SKM-1 treated with dmso at 0.1 percent for 144 hours (cell line): ENCODE data around the gene AGPAT2.
A peak's percentile ranks its signal among the peaks of the same experiment; 100 is the strongest.

Source experiments
- DNase-seq: peaks from one replicate; lab custom pipeline; 2025; ENCODE audit not compliant: unreplicated experiment; lab: John Stamatoyannopoulos, UW

Gene AGPAT2

GRCh38 chr9:136688274-136689107 lies 1.2 kb upstream of the AGPAT2 start:
- no peak for DNase-seq

DNA sequence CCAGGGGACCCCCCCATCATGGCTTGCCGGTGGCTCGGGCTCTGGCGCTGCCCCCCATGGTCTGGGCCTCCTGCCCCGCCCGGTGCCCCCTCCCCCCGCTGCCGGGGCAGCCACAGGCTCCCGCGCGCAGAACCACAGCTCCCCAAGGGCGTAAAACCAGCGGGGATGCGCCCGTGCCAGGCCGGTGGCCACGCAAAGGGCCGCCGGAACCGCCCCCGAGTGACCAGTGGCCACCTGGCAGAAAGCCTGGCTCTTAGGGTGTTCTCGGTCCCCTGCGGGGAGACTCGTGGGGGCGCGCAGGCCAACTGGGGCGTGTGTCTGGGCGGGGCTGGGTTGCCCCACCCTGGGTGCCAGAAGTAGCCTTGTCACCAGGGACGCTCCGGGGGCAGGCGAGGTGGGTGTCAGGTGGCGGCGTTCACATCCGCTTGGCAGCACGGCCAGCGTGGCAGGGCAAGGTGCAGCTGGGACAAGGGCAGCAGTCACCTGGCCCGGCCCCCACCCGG lies 515 bp upstream of the AGPAT2 start:
- DNase-seq, result no peak

- DNase-seq, result no peak
Measured at GRCh38 chr9:136686534-136686793, 793 bp downstream of the AGPAT2 start.

DNA sequence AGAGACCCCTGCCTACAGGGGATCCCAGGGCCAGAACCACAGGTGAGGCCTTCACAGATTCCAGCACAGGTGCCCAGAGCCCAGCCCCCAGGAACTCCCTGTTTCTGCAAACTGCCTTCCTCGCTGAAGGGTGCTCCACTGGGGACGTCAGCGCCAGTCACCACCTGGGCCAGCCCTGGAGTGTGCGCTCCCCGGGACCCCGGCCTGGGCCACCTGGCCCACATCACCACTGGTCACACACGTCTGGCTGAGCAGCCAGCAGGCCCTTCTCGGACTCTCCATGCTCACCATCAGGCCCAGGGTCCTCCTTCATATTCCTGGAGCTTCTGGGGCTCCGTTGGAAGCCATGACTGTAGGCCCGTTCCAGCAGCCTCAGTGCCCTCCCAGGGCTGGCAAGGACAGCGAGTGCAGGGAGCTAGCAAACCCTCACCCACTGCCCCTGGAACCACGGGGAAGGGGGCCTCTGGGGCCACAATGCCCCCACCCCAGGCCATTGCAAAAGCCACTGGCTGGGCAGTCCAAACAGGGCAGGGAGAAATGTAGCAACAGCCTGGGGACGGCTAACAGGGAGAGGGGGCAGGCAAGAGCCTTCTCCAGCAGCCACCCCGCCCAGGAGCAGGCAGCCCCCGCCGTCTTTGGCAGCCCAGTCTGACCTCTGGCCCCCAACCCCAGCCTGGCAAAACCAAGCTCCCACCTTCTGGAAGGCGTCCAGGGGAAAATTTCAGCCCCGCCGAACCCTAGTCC lies 1.3 kb downstream of the AGPAT2 start:
- DNase-seq, result peak; percentile 35

DNA sequence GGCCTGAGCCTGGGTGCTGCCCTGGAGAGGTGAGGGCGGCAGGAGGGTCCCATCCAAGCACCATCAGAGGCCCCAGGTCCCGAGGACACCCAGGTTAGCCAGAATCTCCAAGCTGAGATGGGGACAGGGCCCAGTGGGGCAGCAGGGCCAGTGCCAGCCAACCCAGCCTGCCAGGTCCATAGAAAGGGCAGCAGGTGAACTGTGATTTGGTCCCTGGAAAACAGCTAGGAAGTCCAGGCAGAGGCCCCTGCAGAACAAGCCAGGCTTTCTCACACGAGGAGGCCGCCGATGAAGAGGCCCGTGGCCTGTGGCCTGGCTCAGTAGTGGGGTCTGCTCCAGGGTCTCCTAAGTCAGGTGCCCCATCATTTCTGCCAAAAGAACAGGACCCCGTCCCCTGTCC lies 2.0 kb downstream of the AGPAT2 start:
- DNase-seq, result no peak

GRCh38 chr9:136684799-136685198 lies 2.5 kb downstream of the AGPAT2 start:
- DNase-seq, result no peak

GRCh38 chr9:136684339-136684738 lies 2.9 kb downstream of the AGPAT2 start:
- no peak for DNase-seq

DNA sequence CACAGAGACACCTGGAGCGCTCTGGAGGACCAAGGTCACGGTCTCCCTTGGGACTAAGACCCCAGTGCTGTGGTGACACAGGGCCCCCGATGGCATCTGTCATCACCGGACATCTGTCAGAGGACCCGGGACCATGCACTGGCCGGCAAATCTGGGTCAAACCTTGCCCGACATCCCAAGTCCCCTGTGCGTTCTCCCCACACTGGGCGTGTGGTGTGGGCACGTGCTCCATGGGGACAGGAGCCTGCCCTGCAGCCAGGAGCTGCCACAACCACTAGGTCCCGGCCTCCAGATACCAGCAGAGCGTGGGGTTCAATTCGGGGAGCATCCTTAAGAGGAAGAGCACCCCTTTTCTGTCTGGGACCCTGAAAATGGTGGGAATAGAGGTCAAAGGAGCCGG lies 3.5 kb downstream of the AGPAT2 start:
- no peak for DNase-seq

DNA sequence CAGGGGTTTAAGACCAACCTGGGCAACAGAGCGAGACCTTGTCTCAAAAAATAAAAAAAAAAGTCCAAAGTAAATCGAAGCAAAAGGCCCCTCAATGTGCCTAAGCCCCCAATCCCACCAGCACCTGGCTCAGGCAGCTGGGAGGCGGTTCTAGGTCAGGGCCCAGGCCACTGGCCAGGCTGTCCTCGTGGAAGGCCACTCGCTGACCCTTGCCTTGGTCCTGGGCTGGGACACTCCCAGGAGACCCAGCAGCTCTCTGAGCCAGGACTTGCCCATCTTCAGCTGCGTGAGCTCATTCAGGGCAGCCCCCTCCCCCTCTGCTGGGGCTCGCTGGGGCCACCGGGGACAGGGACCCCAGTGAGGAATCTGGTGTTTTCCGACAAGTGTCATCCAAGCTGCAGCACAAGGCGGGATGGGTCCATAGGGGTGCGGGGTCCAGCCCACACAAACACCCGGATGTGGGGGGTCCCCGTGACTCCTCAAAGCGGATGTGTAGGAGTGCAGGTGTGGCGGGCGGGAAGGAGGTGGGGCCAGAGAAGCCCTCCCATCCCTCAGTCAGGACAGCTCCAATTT lies 4.0 kb downstream of the AGPAT2 start:
- DNase-seq, result no peak

DNA sequence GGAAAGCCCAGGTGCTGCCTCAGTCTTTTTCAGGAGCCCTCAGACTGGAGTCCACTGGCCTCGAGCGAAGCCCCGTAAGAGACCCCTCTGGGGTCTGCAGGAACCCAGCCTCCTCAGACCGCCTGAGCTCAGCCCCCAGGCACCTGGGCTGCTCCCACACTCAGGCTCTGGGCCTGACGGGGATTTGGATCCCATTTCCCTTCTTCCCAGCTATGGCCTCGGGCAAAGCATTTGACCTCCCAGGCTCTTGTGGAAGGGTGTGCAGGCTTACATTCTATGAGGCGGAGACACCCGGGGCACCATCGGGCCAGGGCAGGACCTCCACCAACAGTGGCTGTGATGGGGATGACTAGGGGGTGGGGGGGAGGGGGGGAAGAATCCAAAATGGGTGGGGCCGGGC lies 4.5 kb downstream of the AGPAT2 start:
- DNase-seq, result no peak

- DNase-seq, result no peak
Measured at GRCh38 chr9:136681945-136682699, 5.1 kb downstream of the AGPAT2 start.

DNA sequence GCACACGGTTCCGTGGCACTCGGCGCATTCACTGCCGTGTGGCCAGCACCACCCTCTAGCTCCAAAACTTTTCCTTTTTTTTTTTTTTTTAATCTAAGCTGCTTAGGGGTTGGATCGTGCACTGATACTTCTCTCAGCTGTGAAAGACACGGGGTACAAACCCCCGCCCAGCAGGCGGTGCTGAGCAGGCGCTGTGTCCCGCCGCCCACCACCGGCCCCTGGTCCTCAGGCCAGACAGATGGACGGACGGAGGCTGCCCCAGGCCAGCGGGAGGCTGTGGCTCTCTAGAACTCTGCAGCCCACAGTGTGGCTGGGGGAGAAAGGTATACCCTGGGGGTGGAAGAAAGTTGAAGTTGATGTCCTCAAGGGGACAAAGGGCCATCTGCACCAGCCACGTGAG lies 6.2 kb downstream of the AGPAT2 start:
- DNase-seq, result no peak

DNA sequence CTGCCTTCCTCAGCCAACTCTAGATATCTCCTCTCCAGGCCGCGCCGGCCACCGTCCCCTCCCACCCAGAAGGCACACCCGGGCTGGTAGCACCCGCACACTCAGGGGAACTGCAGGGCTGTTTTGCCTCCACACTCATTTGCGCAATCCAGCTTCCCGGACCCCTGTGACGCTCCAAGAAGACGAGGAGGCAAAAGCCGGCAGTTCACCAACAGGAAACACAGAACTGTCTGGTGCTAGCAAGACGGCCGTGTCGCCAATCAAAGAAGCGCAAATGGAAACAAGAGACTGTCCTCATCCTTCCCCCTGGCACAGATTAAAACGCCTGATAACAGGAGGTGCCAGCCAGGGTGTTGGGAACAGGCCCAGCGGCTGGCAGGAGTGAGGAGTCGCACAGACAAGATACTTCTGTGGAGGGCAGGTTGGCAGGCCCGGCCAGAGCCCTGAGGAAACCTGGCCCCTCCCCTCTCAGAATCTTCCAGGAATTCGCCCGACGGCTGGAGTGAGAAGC lies 7.8 kb downstream of the AGPAT2 start:
- DNase-seq, result no peak

DNA sequence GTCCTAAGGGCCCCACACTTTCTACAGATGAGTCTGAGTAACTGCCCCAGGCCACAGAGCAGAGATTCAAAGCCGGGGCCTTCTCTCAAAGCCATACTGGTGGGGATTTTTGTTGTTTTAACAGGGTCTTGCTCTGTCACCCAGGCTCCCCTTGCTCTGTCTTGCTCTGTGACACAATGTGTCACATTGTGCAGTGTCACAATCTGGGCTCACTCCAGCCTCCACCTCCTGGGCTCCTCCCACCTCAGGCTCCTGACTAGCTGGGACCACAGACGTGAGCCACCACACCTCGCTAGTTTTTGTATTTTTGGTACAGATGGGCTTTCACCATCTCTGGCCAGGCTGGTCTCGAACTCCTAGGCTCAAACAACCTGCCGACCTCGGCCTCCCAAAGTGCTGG lies 8.6 kb downstream of the AGPAT2 start:
- no peak for DNase-seq

- DNase-seq, result no peak
Measured at GRCh38 chr9:136678034-136678433, 9.2 kb downstream of the AGPAT2 start.

- DNase-seq, result no peak
Measured at GRCh38 chr9:136676920-136677686, 10.2 kb downstream of the AGPAT2 start.

GRCh38 chr9:136676297-136676794 lies 10.9 kb downstream of the AGPAT2 start:
- no peak for DNase-seq

DNA sequence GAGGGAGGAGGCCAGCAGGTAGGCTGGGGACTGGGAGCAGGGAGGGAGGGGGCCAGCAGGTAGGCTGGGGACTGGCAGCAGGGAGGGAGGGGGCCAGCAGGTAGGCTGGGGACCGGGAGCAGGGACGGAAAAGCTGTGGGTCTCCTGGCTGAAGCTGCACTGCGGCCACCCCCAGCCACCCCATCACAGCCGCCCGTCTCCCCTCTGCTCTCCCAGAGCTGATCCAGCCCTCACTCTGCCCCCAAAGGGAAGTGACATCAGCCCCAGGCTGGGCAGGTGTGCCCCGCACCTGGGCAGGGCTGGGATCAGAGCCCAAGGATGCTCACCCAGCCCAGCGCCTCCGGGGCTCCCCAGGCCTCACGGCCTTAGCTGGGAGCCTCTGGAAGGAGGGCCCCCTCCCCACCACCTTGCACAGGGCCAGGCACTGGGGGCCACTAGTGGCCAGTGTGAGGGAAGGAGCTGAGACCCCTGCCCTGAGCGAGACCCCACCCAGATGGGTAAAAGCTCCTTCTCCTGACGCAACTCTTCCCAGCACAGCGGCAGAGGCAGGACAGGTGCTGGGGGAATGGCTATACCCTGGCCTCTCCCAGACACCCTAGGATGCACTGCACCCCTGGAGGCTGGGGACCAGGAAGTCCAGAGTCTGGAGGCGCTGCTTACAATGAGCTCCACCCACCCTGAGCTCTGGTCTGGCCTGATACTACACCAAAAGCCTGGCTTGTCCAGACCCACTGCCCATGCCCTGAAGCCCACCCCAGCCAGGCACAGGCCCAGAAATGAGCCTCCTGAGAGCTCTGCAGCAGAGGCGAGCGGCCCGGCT lies 11.6 kb downstream of the AGPAT2 start:
- DNase-seq, result no peak

- no peak for DNase-seq
Measured at GRCh38 chr9:136674786-136675349, 12.4 kb downstream of the AGPAT2 start.
